ENCODE results near the gene RNF11. TPM values are rescaled to one million over a fixed set of nuclear protein-coding genes. Genes with fewer than 3 reads are reported as not detected.

The RNF11 gene
- total and polyA plus RNA-seq, 2 of the 8 experiments (the other 6 are each of a cell fraction or from before 2014, with no cell fraction given), result 49.6 to 54.2 TPM

DNA sequence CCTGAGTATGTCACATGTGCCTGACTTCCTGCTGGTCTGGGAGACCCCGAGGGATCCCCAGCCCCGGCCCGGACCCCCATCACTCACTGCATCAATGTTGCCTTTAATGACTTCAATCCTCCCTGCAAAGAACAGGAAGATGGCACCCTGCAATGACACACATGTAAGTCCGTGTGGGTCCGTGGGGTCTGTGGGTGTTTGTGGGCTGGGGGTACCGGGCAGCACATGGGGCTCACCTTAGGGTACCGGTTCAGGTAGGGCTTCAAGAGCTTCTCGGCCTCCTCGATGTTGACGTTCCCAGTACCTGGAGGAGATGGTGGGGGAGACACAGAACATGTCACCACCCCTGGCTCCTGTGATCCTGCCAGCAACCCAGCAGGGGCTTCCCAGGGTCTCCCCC, 66.2 kb downstream of the RNF11 start (continued):
- TF ChIP-seq SP2 (IDR thresholded peaks at IDR 0.05; ENCODE audit: low read length) (no peak), ZNF274 (IDR thresholded peaks at IDR 0.05; ENCODE audit: borderline replicate concordance, extremely low read depth, low read length) (no peak), HDAC2 (IDR thresholded peaks at IDR 0.05; ENCODE audit: borderline replicate concordance in 1 of 2, low read depth in 2 of 2, low read length in 2 of 2) (no peak), CBX8 (IDR thresholded peaks at IDR 0.05; ENCODE audit: borderline replicate concordance, low read depth, low read length) (no peak), SP4 (IDR thresholded peaks at IDR 0.05; ENCODE audit: low read length) (no peak), RXRA (IDR thresholded peaks at IDR 0.05; ENCODE audit: insufficient read depth, low read depth, low read length) (no peak), GABPA (IDR thresholded peaks at IDR 0.05; ENCODE audit: borderline replicate concordance, insufficient read depth, low read length) (no peak), SIRT6 (IDR thresholded peaks at IDR 0.05; ENCODE audit: low read length) (no peak)
